ENCODE results near the gene ABCD3. TPM values are rescaled to one million over a fixed set of nuclear protein-coding genes. Genes with fewer than 3 reads are reported as not detected.

The ABCD3 gene
- total and polyA plus RNA-seq, 2 of the 4 experiments (the other 2 are of a cell fraction) = 13.6 to 32.6 TPM

- Histone ChIP-seq H3K4me3 (ENCODE audit: insufficient read depth, low read depth, low read length) (no peak overlapping the region), H3K4me2 (ENCODE audit: low read depth, low read length) (no peak overlapping the region), H4K5ac (ENCODE audit: low read depth, low read length) (no peak overlapping the region), H3K23ac (ENCODE audit: low read depth, low read length) (no peak overlapping the region), H3K4me1 (ENCODE audit: control insufficient read depth, insufficient read depth, low read length) (no peaks in the 10 kb centered on the region), H3K56ac (ENCODE audit: extremely low read depth, insufficient read depth, low read length) (no peak overlapping the region), H3K4ac (ENCODE audit: low read depth, low read length) (no peak overlapping the region), H3K9ac (ENCODE audit: low read depth, low read length) (no peak overlapping the region), H3K79me1 (ENCODE audit: low read depth in 1 of 2, low read length in 2 of 2) (peaks cover 2 to 20% of the 10 kb centered on the region in 2 experiments; a peak in 2 of 4 replicates), H3K27me3 (ENCODE audit: control insufficient read depth, insufficient read depth, low read length) (no peaks in the 10 kb centered on the region), H2BK15ac (ENCODE audit: low read depth, low read length) (no peak overlapping the region), H3K9me3 (ENCODE audit: control insufficient read depth, insufficient read depth, low read length) (no peaks in the 10 kb centered on the region), H3K27ac (ENCODE audit: insufficient read depth, low read length) (no peak overlapping the region), H4K91ac (ENCODE audit: insufficient read depth, low read depth, low read length) (no peak overlapping the region), H2BK5ac (ENCODE audit: low read depth, low read length, poor library complexity, severe bottlenecking) (no peak overlapping the region), H2BK120ac (ENCODE audit: low read depth, low read length) (no peak overlapping the region), H3K9me1 (ENCODE audit: insufficient read depth, low read length) (no peaks in the 10 kb centered on the region), H4K20me1 (ENCODE audit: insufficient read depth, low read length) (peaks cover 3% of the 10 kb centered on the region; the same call in 1 of the 2 replicates), H2AFZ (replicated peaks; ENCODE audit: low read length, poor library complexity) (no peak overlapping the region), H2AK9ac (replicated peaks; ENCODE audit: low read depth, low read length, poor library complexity) (no peak overlapping the region), H2AK5ac (ENCODE audit: low read depth, low read length) (no peak overlapping the region), H3K36me3 (ENCODE audit: control insufficient read depth, insufficient read depth, low read length) (peaks cover 6% of the 10 kb centered on the region; the same call in 1 of the 2 replicates), H3K14ac (replicated peaks; ENCODE audit: low read depth, low read length) (no peak overlapping the region), H3K18ac (ENCODE audit: low read depth, low read length) (no peak overlapping the region), H4K8ac (ENCODE audit: low read depth in 2 of 2, low read length in 2 of 2) (no peak overlapping the region), H2BK20ac (ENCODE audit: low read depth, low read length) (no peak overlapping the region)
- no TSS peak for BruUV-seq (replicated peaks)
- POLR2A ChIA-PET (ENCODE audit: unreplicated experiment) = no interaction called here
- dilution Hi-C loops (cut with HindIII; ENCODE audit: low sequenced_read_pairs, unreplicated experiment) (no loop called here), intact Hi-C loops (cut with micrococcal nuclease) (no loop called here), in situ Hi-C loops (cut with MboI; ENCODE audit: low sequenced_read_pairs) (loop anchor here (25.0 kb wide), 1 partner anchor 419 kb away; no protein-coding TSS in a partner anchor)
- CTCF ChIA-PET = no interaction called here
- ATAC-seq (ENCODE audit: low read depth) (no peak; the same call in 1 of the 2 replicates), DNase-seq (peak; percentile 38)
- TF ChIP-seq CTCF (conservative IDR thresholded peaks at IDR 0.05; ENCODE audit: low read depth, low read length) (no peak), FOS (IDR thresholded peaks at IDR 0.05; ENCODE audit: low read depth, low read length) (no peak)
- no CpG with 5 or more reads among the region's 2 CpGs for WGBS, 2 experiments (ENCODE audit: extremely low coverage in 2 of 2, insufficient read length in 1 of 2)
These were observed 38.5 kb downstream of the ABCD3 start for GRCh38 chr1:94456736-94457135.
